ENCODE data around the gene CAMLG. TPM values are rescaled to one million over a fixed set of nuclear protein-coding genes. Genes with fewer than 3 reads are reported as not detected.

CAMLG gene
- total RNA-seq, 1 donor from 2014 or later, result 23.9 TPM

DNA sequence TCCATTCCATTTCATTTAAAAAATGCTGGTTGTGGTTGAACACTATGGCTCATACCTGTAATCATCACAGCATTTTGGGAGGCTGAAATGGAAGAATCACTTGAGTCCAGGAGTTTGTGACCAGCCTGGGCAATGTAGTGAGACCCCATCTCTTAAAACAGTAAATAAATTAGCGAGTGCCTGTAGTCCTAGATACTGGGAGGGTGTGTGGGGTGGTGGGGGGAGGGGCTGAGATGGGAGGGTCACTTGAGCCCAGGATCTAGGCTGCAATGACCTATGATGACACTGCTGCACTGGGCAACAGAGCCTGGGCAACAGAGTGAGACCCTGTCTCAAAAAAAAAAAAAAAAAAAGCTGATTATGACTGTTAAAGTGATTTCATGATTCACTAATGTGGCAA is 49.3 kb downstream of the CAMLG start:
- Mint-ChIP-seq H3K36me3 (ENCODE audit: low read depth) (peaks cover 82% of the 10 kb centered on the region), H3K4me1 (no peaks in the 10 kb centered on the region), H3K27ac (no peak overlapping the region), H3K4me3 (no peak overlapping the region), H3K27me3 (no peaks in the 10 kb centered on the region), H3K9me3 (no peaks in the 10 kb centered on the region)
- intact Hi-C loops (cut with micrococcal nuclease), result loop anchor here (10.0 kb wide), 1 partner anchor 407 kb away; no protein-coding TSS in a partner anchor
- POLR2A ChIA-PET, result interaction anchor here (0.6 kb wide), 2 partner anchors 50 to 322 kb away, joined by 3 to 4 read pairs; no protein-coding TSS in a partner anchor
- DNase-seq (no peak), ATAC-seq (ENCODE audit: low read depth) (no peak)
- TF ChIP-seq, protein P1, sequence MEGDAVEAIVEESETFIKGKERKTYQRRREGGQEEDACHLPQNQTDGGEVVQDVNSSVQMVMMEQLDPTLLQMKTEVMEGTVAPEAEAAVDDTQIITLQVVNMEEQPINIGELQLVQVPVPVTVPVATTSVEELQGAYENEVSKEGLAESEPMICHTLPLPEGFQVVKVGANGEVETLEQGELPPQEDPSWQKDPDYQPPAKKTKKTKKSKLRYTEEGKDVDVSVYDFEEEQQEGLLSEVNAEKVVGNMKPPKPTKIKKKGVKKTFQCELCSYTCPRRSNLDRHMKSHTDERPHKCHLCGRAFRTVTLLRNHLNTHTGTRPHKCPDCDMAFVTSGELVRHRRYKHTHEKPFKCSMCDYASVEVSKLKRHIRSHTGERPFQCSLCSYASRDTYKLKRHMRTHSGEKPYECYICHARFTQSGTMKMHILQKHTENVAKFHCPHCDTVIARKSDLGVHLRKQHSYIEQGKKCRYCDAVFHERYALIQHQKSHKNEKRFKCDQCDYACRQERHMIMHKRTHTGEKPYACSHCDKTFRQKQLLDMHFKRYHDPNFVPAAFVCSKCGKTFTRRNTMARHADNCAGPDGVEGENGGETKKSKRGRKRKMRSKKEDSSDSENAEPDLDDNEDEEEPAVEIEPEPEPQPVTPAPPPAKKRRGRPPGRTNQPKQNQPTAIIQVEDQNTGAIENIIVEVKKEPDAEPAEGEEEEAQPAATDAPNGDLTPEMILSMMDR (IDR thresholded peaks at IDR 0.05), result no peak
- CTCF ChIA-PET, result no interaction called here

DNA sequence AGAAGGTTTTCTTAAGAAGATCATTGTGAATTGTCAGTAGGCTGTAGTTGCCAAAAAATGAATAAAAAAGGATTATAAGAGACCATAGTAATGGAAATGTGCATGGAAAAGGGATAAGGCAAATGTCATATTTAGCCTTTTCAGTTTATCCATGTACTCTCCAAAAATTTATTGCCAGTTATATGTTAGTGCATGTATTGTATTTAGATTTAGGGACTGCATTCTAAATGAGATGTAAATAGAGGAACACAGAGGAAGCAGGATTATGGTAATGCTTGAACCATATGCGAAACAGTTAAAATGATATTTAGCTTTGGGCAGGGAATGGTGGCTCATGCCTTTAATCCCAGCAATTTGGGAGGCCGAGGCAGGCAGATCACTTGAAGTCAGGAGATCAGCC is 53.2 kb downstream of the CAMLG start:
- intact Hi-C loops (cut with micrococcal nuclease), result no loop called here
- H3K4me3 Mint-ChIP-seq, result no peak overlapping the region
- H3K36me3 Mint-ChIP-seq (ENCODE audit: low read depth), result peaks cover 85% of the 10 kb centered on the region
- no peaks in the 10 kb centered on the region for H3K9me3 Mint-ChIP-seq
- no peaks in the 10 kb centered on the region for H3K27me3 Mint-ChIP-seq
- no peak for ATAC-seq (ENCODE audit: low read depth)
- H3K4me1 Mint-ChIP-seq, result no peaks in the 10 kb centered on the region
- POLR2A ChIA-PET, result no interaction called here
- TF ChIP-seq, protein P1 (IDR thresholded peaks at IDR 0.05), result no peak
- CTCF ChIA-PET, result no interaction called here
- no peak overlapping the region for H3K27ac Mint-ChIP-seq
- DNase-seq, result no peak

DNA sequence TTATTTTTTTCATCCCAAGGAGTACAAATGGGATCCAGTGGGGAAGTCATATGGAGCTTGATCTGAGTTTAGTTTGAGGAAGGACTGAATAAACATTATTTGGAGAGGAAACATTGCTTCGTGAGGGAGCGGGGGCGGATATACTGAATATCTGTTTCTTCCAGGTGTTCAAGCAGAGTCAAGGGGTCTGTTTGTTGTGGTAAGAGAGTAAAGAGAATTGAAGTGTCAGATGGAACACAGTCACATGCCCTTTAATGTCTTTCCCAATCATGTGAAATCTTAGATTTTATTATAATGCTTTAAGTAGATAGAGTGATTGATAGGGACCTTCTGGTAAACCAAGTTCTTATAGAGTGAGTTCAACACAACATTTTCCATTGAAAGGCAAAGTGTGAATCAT is 53.9 kb downstream of the CAMLG start:
- ATAC-seq (ENCODE audit: low read depth), result no peak
- CTCF ChIA-PET, result no interaction called here
- Mint-ChIP-seq H3K27ac (no peak overlapping the region), H3K36me3 (ENCODE audit: low read depth) (peaks cover 81% of the 10 kb centered on the region), H3K4me3 (no peak overlapping the region), H3K27me3 (no peaks in the 10 kb centered on the region), H3K4me1 (no peaks in the 10 kb centered on the region), H3K9me3 (no peaks in the 10 kb centered on the region)
- no peak for DNase-seq
- intact Hi-C loops (cut with micrococcal nuclease), result no loop called here
- POLR2A ChIA-PET, result interaction anchor here (0.6 kb wide), 1 partner anchor 47 kb away, joined by 3 read pairs; no protein-coding TSS in a partner anchor
- TF ChIP-seq, protein P1 (IDR thresholded peaks at IDR 0.05), result no peak

DNA sequence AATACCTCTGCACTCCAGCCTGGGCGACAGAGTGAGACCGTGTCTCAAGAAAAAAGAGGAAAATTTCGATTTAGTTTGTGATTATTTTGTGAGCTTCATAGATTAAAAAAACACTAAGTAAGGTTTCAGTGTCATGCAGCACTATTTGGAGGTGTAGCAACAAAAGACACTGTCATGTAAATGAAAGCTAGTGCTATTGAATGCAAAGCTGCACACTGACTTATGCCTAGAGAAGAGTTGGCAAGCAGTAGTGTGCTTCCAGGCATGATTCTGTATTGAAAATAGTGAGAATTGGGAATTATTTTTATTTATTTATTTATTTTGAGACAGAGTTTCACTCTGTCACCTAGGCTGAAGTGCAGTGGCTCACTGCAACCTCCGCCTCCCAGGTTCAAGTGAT is 54.8 kb downstream of the CAMLG start:
- DNase-seq (no peak), ATAC-seq (ENCODE audit: low read depth) (no peak)
- POLR2A ChIA-PET, result no interaction called here
- no peak overlapping the region for H3K4me3 Mint-ChIP-seq
- H3K27ac Mint-ChIP-seq, result no peak overlapping the region
- H3K9me3 Mint-ChIP-seq, result no peaks in the 10 kb centered on the region
- CTCF ChIA-PET, result interaction anchor here (1.1 kb wide), 1 partner anchor 9 kb away, joined by 3 read pairs; no protein-coding TSS in a partner anchor
- no peaks in the 10 kb centered on the region for H3K4me1 Mint-ChIP-seq
- intact Hi-C loops (cut with micrococcal nuclease), result no loop called here
- H3K36me3 Mint-ChIP-seq (ENCODE audit: low read depth), result peaks cover 84% of the 10 kb centered on the region
- no peaks in the 10 kb centered on the region for H3K27me3 Mint-ChIP-seq
- TF ChIP-seq, protein P1 (IDR thresholded peaks at IDR 0.05), result no peak

DNA sequence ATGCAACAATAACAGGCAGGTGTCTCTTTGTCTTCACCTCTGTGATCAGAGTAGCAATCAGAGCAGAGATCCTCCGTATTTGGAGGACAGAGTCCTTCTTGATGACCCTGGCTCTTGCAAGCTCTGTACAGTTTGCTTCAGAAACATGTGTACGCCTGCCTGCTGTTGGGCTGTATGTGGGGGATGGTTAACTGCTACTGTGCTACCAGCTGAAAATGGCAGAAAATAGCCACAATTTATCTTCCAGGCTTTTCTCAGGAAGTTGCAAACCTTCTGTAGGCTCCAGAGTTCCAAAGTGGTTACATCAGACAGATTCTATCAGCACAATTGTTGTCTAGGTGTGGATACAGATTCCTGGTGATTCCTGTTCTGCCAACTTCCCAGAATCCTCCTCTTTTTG is 55.7 kb downstream of the CAMLG start:
- CTCF ChIA-PET, result no interaction called here
- DNase-seq, result no peak

More for the DNA sequence above, 55.7 kb downstream of the CAMLG start:
- Mint-ChIP-seq H3K36me3 (ENCODE audit: low read depth) (peaks cover 86% of the 10 kb centered on the region), H3K9me3 (no peaks in the 10 kb centered on the region), H3K27me3 (no peaks in the 10 kb centered on the region), H3K4me1 (no peaks in the 10 kb centered on the region), H3K4me3 (no peak overlapping the region), H3K27ac (no peak overlapping the region)
- intact Hi-C loops (cut with micrococcal nuclease), result no loop called here
- POLR2A ChIA-PET, result no interaction called here
- TF ChIP-seq, protein P1 (IDR thresholded peaks at IDR 0.05), result no peak
- no peak for ATAC-seq (ENCODE audit: low read depth)

Measured in activated B cell treated with CpG ODN at 0.5 μM for 24 hours (primary cell).